HG03060 (cell line): ENCODE results near the gene CEACAM8.
"Not testable (repeated sequence)": the region's sequence is repeated elsewhere in the genome, so short reads cannot be mapped to it uniquely, and the experiment has no call there.

Experiments used
- ATAC-seq: cut with Tn5 transposase; IDR thresholded peaks from one replicate; pipeline ENCODE4 v1.9.1; 2021; ENCODE audit warnings: low read depth, moderate number of reproducible peaks; ENCODE audit not compliant: unreplicated experiment

Gene CEACAM8

GRCh38 chr19:42547929-42548328 lies 46.8 kb downstream of the CEACAM8 start:
- ATAC-seq: no peak

GRCh38 chr19:42546831-42547500 lies 47.8 kb downstream of the CEACAM8 start:
- ATAC-seq: no peak

GRCh38 chr19:42544146-42544545 lies 50.6 kb downstream of the CEACAM8 start:
- no peak for ATAC-seq

- no peak for ATAC-seq
Measured at GRCh38 chr19:42542791-42543190, 51.9 kb downstream of the CEACAM8 start.

GRCh38 chr19:42540071-42540553 lies 54.6 kb downstream of the CEACAM8 start:
- no peak for ATAC-seq

GRCh38 chr19:42538841-42539709 lies 55.6 kb downstream of the CEACAM8 start:
- ATAC-seq: no peak

- not testable (repeated sequence) for ATAC-seq
Measured at GRCh38 chr19:42535276-42535675, 59.4 kb downstream of the CEACAM8 start.

- no peak for ATAC-seq
Measured at GRCh38 chr19:42534391-42534790, 60.3 kb downstream of the CEACAM8 start.

GRCh38 chr19:42532891-42533290 lies 61.8 kb downstream of the CEACAM8 start:
- no peak for ATAC-seq

- no peak for ATAC-seq
Measured at GRCh38 chr19:42531313-42531712, 63.4 kb downstream of the CEACAM8 start.
